ENCODE measurements around the gene DBF4B. TPM values are rescaled to one million over a fixed set of nuclear protein-coding genes. Genes with fewer than 3 reads are reported as not detected.

The DBF4B gene
- total RNA-seq, 1 experiment from 2014 or later: 26.1 TPM

DNA sequence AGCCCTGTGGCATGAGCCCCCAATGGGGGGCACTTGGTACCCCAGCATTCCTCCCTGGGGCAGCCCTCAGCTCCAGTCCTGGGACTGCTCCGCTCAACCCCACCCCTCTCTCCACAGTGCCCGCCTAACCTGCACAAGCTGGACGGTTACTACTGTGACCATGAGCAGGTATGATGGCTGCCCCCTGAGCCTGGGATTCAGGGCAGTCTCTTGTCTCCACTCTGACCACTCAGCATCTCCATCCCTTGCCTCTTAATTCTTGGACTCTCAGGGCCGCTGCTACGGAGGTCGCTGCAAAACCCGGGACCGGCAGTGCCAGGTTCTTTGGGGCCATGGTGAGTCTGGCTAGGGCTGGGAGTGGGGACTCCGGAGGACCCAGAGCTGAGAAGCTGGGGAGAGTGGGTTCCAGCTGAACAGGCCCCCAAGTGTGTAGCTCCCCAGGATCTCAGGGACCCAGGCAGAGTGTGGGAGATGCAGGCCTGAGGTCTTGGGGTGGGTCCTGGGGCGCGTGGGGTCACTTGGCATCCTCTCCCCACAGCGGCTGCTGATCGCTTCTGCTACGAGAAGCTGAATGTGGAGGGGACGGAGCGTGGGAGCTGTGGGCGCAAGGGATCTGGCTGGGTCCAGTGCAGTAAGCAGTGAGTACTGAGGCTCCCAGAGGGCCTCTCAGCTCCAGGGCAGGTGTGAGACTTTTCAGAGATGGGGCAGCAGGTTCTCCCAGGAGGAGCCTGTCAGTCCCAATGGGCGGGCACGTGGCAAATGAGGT lies 68.3 kb downstream of the DBF4B start:
- no peaks in the 10 kb centered on the region for H4K20me1 ChIP-seq (ENCODE audit: insufficient read depth)
- peak overlapping the region; percentile 96 for H3K4me2 ChIP-seq (ENCODE audit: low read length)
- no peak overlapping the region for H2AFZ ChIP-seq (ENCODE audit: low read depth, low read length, poor library complexity, severe bottlenecking)
- ATAC-seq (no peak), DNase-seq (ENCODE audit: low read depth, low spot score) (no peak)
- no peaks in the 10 kb centered on the region for H3K9me3 ChIP-seq (ENCODE audit: control insufficient read depth in 1 of 2, insufficient read depth in 1 of 2, low read depth in 1 of 2, low read length in 2 of 2)
- H3K9ac ChIP-seq (ENCODE audit: low read length): peak overlapping the region; percentile 59; the same call in 1 of the 2 replicates
- no peaks in the 10 kb centered on the region for H3K36me3 ChIP-seq (ENCODE audit: control insufficient read depth in 1 of 2, insufficient read depth in 2 of 2, low read length in 2 of 2)
- no peaks in the 10 kb centered on the region for H3K79me2 ChIP-seq (ENCODE audit: insufficient read depth, low read length)
- peaks cover 3 to 42% of the 10 kb centered on the region in 2 experiments; a peak in 3 of 4 replicates for H3K4me1 ChIP-seq (ENCODE audit: control insufficient read depth in 1 of 2, insufficient read depth in 2 of 2, low read length in 2 of 2)
- no peaks in the 10 kb centered on the region for H3K9me2 ChIP-seq (ENCODE audit: insufficient read depth)
- intact Hi-C loops (cut with micrococcal nuclease): loop anchor here (10.0 kb wide), 2 partner anchors 318 to 358 kb away; partner anchors contain the start of genes ACBD4 and PLCD3
- ChIA-PET CTCF (interaction anchor here (1.1 to 5.3 kb wide), 3 partner anchors 89 to 243 kb away, joined by 3 to 52 read pairs (median 5); no protein-coding TSS in a partner anchor), POLR2A (no interaction called here), RAD21 (ENCODE audit: low non-redundant PET in 1 of 2, low total read pairs in 2 of 2, uncharacterized antibody in 2 of 2, unreplicated experiment in 2 of 2) (no interaction called here)
- no peak overlapping the region; the same call in 1 of the 2 replicates for H3K27ac ChIP-seq (ENCODE audit: low read depth, low read length)
- no peak overlapping the region for H3K4me3 ChIP-seq (replicated peaks in 1 of 2; ENCODE audit: low read depth in 1 of 2, low read length in 2 of 2)
- TF ChIP-seq SRF (IDR thresholded peaks at IDR 0.05; ENCODE audit: low read depth): no peak
- TF ChIP-seq EZH2 (IDR thresholded peaks at IDR 0.05): no peak
- TF ChIP-seq, protein P1, sequence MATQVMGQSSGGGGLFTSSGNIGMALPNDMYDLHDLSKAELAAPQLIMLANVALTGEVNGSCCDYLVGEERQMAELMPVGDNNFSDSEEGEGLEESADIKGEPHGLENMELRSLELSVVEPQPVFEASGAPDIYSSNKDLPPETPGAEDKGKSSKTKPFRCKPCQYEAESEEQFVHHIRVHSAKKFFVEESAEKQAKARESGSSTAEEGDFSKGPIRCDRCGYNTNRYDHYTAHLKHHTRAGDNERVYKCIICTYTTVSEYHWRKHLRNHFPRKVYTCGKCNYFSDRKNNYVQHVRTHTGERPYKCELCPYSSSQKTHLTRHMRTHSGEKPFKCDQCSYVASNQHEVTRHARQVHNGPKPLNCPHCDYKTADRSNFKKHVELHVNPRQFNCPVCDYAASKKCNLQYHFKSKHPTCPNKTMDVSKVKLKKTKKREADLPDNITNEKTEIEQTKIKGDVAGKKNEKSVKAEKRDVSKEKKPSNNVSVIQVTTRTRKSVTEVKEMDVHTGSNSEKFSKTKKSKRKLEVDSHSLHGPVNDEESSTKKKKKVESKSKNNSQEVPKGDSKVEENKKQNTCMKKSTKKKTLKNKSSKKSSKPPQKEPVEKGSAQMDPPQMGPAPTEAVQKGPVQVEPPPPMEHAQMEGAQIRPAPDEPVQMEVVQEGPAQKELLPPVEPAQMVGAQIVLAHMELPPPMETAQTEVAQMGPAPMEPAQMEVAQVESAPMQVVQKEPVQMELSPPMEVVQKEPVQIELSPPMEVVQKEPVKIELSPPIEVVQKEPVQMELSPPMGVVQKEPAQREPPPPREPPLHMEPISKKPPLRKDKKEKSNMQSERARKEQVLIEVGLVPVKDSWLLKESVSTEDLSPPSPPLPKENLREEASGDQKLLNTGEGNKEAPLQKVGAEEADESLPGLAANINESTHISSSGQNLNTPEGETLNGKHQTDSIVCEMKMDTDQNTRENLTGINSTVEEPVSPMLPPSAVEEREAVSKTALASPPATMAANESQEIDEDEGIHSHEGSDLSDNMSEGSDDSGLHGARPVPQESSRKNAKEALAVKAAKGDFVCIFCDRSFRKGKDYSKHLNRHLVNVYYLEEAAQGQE (IDR thresholded peaks at IDR 0.05; ENCODE audit: low read depth): no peak
- no peak for TF ChIP-seq POLR2A (IDR thresholded peaks at IDR 0.05; ENCODE audit: borderline replicate concordance, extremely low read depth, insufficient read depth, insufficient read length)
- TF ChIP-seq SP1 (IDR thresholded peaks at IDR 0.05; ENCODE audit: low read depth): no peak
- no peak for TF ChIP-seq MAX (IDR thresholded peaks at IDR 0.05)
- TF ChIP-seq POLR2AphosphoS5 (IDR thresholded peaks at IDR 0.05; ENCODE audit: low read depth, low read length): no peak
- no peak for TF ChIP-seq ELF1 (IDR thresholded peaks at IDR 0.05; ENCODE audit: borderline replicate concordance, low read depth)
- no peak for TF ChIP-seq ZNF274 (IDR thresholded peaks at IDR 0.05; ENCODE audit: low read depth, low read length)
- TF ChIP-seq FOSL1 (IDR thresholded peaks at IDR 0.05; ENCODE audit: low read depth): no peak
- TF ChIP-seq YY1 (IDR thresholded peaks at IDR 0.05; ENCODE audit: extremely low read depth, insufficient replicate concordance, low read depth, low read length): no peak
- no peak for TF ChIP-seq CEBPB (IDR thresholded peaks at IDR 0.05; ENCODE audit: low read depth)
- TF ChIP-seq CTCF (IDR thresholded peaks at IDR 0.05 in 2 of 3, conservative IDR thresholded peaks at IDR 0.05 in 1 of 3; ENCODE audit: borderline replicate concordance in 1 of 3, insufficient read depth in 1 of 3, low read depth in 2 of 3, low read length in 2 of 3): no peak
- TF ChIP-seq ZBTB33 (IDR thresholded peaks at IDR 0.05; ENCODE audit: extremely low read depth, insufficient replicate concordance, low read length): no peak
- TF ChIP-seq ZFX (IDR thresholded peaks at IDR 0.05): no peak
- no peak for TF ChIP-seq ATF3 (IDR thresholded peaks at IDR 0.05)
- no peak for TF ChIP-seq CBX3 (IDR thresholded peaks at IDR 0.05; ENCODE audit: low read depth)
- no peak for TF ChIP-seq EGR1 (IDR thresholded peaks at IDR 0.05; ENCODE audit: low read depth)
- no peak for TF ChIP-seq EZH2phosphoT487 (IDR thresholded peaks at IDR 0.05; ENCODE audit: borderline replicate concordance)
- no TSS peak for BruUV-seq (replicated peaks)
- H3K27me3 ChIP-seq (ENCODE audit: insufficient read depth, low read length): no peaks in the 10 kb centered on the region
